ENCODE results near the gene ADPRS. TPM values are rescaled to one million over a fixed set of nuclear protein-coding genes. Genes with fewer than 3 reads are reported as not detected.

Gene ADPRS
- polyA plus RNA-seq, 1 experiment, result 46.4 TPM

DNA sequence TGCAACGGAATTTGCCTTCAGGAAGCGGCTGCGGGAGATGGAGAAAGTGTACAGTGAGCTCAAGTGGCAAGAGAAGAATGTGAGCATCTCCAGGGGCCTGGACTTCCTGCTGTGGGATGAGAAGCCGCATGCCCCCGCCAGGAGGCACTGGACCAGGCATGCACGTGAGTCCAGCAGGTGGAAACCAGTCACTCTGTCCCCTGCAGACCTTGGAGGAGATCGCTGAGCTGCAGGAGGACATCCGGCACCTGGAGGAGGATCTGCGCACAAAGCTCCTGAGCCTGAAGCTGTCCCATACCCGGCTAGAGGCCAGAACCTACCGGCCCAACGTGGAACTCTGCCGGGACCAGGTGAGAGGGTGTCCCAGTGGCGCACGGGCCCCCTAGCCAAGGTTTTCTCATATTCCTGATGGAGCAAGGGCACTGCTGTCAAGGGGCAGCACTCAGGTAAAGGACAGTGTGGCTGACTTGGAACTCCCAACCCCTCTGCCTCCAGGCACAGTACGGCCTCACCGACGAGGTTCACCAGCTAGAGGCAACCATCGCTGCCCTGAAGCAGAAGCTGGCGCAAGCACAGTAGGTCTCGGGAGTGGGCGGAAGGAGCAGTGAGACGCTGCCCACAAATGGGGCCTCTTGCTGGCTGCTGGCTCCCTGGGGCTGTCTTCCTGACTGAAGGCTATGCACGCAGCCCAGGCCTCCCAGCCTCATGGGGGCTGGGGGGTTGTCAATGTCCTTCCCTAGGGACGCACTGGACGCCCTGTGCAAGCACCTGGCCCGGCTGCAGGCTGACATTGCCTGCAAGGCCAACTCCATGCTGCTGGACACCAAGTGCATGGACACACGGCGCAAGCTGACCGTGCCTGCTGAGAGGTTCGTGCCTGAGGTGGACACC is 1.2 kb upstream of the ADPRS start:
- DNase-seq (ENCODE audit: low read depth), result no peak
- TF ChIP-seq, protein P1, sequence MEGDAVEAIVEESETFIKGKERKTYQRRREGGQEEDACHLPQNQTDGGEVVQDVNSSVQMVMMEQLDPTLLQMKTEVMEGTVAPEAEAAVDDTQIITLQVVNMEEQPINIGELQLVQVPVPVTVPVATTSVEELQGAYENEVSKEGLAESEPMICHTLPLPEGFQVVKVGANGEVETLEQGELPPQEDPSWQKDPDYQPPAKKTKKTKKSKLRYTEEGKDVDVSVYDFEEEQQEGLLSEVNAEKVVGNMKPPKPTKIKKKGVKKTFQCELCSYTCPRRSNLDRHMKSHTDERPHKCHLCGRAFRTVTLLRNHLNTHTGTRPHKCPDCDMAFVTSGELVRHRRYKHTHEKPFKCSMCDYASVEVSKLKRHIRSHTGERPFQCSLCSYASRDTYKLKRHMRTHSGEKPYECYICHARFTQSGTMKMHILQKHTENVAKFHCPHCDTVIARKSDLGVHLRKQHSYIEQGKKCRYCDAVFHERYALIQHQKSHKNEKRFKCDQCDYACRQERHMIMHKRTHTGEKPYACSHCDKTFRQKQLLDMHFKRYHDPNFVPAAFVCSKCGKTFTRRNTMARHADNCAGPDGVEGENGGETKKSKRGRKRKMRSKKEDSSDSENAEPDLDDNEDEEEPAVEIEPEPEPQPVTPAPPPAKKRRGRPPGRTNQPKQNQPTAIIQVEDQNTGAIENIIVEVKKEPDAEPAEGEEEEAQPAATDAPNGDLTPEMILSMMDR (IDR thresholded peaks at IDR 0.05; ENCODE audit: insufficient read depth, low read depth, low read length), result no peak
- ChIA-PET POLR2A (no interaction called here), CTCF (interaction anchor here (1.2 to 1.9 kb wide), 3 partner anchors 14 to 205 kb away, joined by 4 to 5 read pairs (median 4); partner anchors contain the start of gene AGO1)
- H3K27me3 ChIP-seq (ENCODE audit: control insufficient read depth, insufficient read depth, low read length), result no peaks in the 10 kb centered on the region
- H3K36me3 ChIP-seq (ENCODE audit: control insufficient read depth, insufficient read depth, low read length), result peaks cover 9% of the 10 kb centered on the region
- H3K4me3 ChIP-seq (ENCODE audit: low read depth, low read length), result no peak overlapping the region

DNA sequence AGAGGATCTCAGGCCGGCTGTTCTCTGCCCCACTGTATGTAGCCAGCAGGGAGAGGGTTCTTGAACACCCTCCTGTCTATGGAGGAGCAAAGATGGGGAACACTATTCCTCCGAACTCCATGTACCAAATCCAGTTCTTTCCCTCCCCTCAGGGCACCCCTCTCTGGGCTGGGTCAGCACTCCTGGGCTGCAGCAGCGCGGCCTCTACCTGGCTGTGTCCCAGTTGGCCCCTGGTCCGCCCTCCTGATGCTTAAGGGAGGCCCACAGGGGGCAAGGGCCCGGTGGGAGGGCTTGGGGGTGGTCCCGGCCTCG is 471 bp upstream of the ADPRS start:
- H3K36me3 ChIP-seq (ENCODE audit: control insufficient read depth, insufficient read depth, low read length), result peaks cover 15% of the 10 kb centered on the region
- H3K4me3 ChIP-seq (ENCODE audit: low read depth, low read length), result peak overlapping the region; percentile 96
- no peaks in the 10 kb centered on the region for H3K27me3 ChIP-seq (ENCODE audit: control insufficient read depth, insufficient read depth, low read length)
- POLR2A ChIA-PET, result no interaction called here
- TF ChIP-seq, protein P1 (IDR thresholded peaks at IDR 0.05; ENCODE audit: insufficient read depth, low read depth, low read length), result no peak
- CTCF ChIA-PET, result interaction anchor here (1.9 kb wide), 1 partner anchor 14 kb away, joined by 5 read pairs; no protein-coding TSS in a partner anchor
- DNase-seq (ENCODE audit: low read depth), result no peak

DNA sequence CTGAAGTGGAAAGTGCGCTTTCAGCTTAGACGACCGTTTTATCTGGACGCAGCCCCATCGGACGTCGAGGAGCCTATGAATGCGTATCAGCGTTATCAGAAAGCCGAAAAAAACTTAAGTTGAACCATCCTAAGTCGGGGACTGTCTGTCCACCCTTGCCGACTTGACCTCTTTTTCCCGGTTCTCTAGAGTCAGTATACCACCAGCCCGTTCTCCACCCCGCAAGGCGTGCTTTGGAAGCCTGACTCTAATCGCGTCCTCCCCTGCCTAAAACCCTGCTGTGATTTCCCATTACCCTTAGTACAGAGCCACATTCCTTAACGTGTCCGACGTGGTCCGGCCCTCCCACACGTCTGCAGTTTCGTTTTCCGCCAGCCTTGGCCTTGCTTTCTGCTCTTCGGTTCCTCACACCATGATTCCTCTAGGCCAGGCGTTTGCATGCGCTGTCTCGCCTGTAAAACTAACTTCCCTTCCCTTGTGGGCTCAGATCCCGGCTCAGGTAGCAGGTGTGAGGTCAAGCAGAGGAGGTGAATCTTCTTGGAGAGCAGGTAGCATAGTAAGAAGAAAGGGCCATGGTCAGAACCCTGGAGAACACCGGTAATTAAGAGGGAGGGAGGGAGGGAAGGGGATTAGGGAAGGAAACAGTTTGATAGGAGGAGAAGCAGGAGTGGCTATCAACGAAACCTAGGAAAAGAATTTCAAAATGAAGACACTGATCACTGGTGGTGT is 865 bp downstream of the ADPRS start:
- H3K4me3 ChIP-seq (ENCODE audit: low read depth, low read length), result peak overlapping the region; percentile 96
- ChIA-PET CTCF (interaction anchor here (0.6 to 4.4 kb wide), 4 partner anchors 29 to 346 kb away, joined by 3 to 22 read pairs (median 4); partner anchors contain the start of gene AGO1), POLR2A (interaction anchor here (0.6 to 0.7 kb wide), 2 partner anchors 22 to 156 kb away, joined by 3 to 7 read pairs; no protein-coding TSS in a partner anchor)
- peaks cover 25% of the 10 kb centered on the region for H3K36me3 ChIP-seq (ENCODE audit: control insufficient read depth, insufficient read depth, low read length)
- H3K27me3 ChIP-seq (ENCODE audit: control insufficient read depth, insufficient read depth, low read length), result no peaks in the 10 kb centered on the region
- no peak for DNase-seq (ENCODE audit: low read depth)
- TF ChIP-seq, protein P1 (IDR thresholded peaks at IDR 0.05; ENCODE audit: insufficient read depth, low read depth, low read length), result no peak

DNA sequence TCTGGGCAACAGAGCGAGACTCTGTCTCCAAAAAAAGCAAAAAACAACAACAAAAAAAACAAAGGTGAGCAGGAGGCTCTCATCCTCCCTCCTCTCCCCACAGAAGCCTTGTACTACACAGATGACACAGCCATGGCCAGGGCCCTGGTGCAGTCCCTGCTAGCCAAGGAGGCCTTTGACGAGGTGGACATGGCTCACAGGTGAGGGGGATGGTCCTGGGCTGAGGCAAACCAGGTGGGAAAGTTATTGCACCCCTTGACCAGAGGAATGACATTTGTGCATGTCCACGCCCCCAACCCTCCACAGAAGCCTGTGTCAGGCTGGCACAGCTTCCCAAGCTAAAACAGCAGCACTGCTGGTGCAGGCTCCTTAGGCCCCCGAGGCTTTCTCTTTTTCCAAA is 2.4 kb downstream of the ADPRS start:
- Histone ChIP-seq H3K27me3 (ENCODE audit: control insufficient read depth, insufficient read depth, low read length) (no peaks in the 10 kb centered on the region), H3K36me3 (ENCODE audit: control insufficient read depth, insufficient read depth, low read length) (peaks cover 27% of the 10 kb centered on the region), H3K4me3 (ENCODE audit: low read depth, low read length) (no peak overlapping the region)
- DNase-seq (ENCODE audit: low read depth), result no peak
- CTCF ChIA-PET, result interaction anchor here (1.7 to 4.4 kb wide), 2 partner anchors 44 to 97 kb away, joined by 8 to 22 read pairs; no protein-coding TSS in a partner anchor
- TF ChIP-seq, protein P1 (IDR thresholded peaks at IDR 0.05; ENCODE audit: insufficient read depth, low read depth, low read length), result no peak
- POLR2A ChIA-PET, result interaction anchor here (0.6 kb wide), 1 partner anchor 117 kb away, joined by 4 read pairs; no protein-coding TSS in a partner anchor

DNA sequence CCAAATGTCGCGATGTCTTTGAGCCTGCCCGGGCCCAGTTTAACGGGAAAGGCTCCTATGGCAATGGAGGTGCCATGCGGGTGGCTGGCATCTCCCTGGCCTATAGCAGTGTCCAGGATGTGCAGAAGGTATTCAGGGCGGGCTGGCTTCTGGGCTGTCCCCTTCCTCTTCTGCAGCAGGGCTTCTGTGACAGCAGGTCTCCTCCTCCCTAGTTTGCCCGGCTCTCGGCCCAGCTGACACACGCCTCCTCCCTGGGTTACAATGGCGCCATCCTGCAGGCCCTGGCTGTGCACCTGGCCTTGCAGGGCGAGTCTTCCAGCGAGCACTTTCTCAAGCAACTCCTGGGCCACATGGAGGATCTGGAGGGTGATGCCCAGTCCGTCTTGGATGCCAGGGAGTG is 3.0 kb downstream of the ADPRS start:
- H3K27me3 ChIP-seq (ENCODE audit: control insufficient read depth, insufficient read depth, low read length), result no peaks in the 10 kb centered on the region
- no peak for DNase-seq (ENCODE audit: low read depth)
- ChIA-PET CTCF (interaction anchor here (1.7 to 4.4 kb wide), 2 partner anchors 44 to 96 kb away, joined by 8 to 22 read pairs; no protein-coding TSS in a partner anchor), POLR2A (no interaction called here)
- H3K36me3 ChIP-seq (ENCODE audit: control insufficient read depth, insufficient read depth, low read length), result peaks cover 27% of the 10 kb centered on the region
- TF ChIP-seq, protein P1 (IDR thresholded peaks at IDR 0.05; ENCODE audit: insufficient read depth, low read depth, low read length), result no peak
- no peak overlapping the region for H3K4me3 ChIP-seq (ENCODE audit: low read depth, low read length)

Data from BJ (cell line).